Stimulated activated CD4-positive, alpha-beta T cell treated with anti-CD3 and anti-CD28 coated beads, TNF-alpha, amount 100 ng/mL, for 4 hours (primary cell): ENCODE measurements around the gene KYNU.
"Not testable (repeated sequence)": the region's sequence is repeated elsewhere in the genome, so short reads cannot be mapped to it uniquely, and the experiment has no call there.

Source experiments
- DNase-seq, 3 experiments: peaks; one replicate each; pipeline ENCODE4 v3.0.0-alpha.2; 2020; ENCODE audit warnings: low read depth in 3 of 3

The KYNU gene

DNA sequence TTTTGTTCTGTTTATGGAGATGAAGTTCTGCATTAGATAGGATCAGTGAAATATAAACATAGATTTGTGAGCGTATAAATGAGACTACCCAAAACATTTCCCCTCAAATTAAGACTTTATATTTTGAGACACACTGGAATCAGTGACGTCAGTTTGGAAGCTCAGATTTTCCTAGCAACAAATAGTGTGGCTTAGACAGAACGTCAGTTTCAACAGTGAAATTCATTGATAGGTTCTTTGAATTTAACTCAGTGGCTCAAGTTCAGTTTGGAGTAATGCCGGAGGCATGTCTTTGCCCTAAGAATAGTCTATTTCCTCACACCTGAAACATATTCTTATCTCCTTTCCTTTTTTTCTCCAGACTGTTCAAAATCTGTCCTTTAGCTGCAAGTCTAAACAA lies 138.2 kb downstream of the KYNU start:
- DNase-seq, result no peak

GRCh38 chr2:143026411-143027054 lies 149.1 kb downstream of the KYNU start:
- DNase-seq, result no peak

GRCh38 chr2:143029141-143029540 lies 151.7 kb downstream of the KYNU start:
- no peak for DNase-seq

- no peak for DNase-seq
Measured at GRCh38 chr2:143030127-143030526, 152.7 kb downstream of the KYNU start.

GRCh38 chr2:143034292-143035074 lies 157.0 kb downstream of the KYNU start:
- peak in 2 of 3 experiments; percentile 15 to 35 for DNase-seq

GRCh38 chr2:143051465-143051864 lies 174.0 kb downstream of the KYNU start:
- no peak for DNase-seq

GRCh38 chr2:143053437-143053836 lies 176.0 kb downstream of the KYNU start:
- not testable (repeated sequence) for DNase-seq

DNA sequence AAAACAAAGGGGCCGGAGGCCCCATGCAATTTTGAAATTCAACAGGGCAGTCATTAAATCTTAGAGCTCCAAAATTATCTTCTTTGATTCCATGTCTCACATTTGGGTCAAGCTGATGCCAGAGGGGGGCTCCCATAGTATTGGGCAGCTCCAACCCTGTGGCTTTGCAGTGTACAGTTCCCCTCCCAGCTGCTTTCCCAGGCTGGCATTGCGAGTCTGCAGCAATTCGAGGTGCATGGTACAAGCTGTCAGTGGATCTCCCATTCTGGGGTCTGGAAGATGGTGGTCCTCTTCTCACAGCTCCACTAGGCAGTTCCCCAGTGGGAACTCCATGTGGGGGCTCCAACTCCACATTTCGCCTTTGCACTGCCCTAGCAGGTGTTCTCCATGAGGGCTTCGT lies 179.1 kb downstream of the KYNU start:
- DNase-seq, result no peak

GRCh38 chr2:143058851-143059250 lies 181.4 kb downstream of the KYNU start:
- DNase-seq, result no peak

DNA sequence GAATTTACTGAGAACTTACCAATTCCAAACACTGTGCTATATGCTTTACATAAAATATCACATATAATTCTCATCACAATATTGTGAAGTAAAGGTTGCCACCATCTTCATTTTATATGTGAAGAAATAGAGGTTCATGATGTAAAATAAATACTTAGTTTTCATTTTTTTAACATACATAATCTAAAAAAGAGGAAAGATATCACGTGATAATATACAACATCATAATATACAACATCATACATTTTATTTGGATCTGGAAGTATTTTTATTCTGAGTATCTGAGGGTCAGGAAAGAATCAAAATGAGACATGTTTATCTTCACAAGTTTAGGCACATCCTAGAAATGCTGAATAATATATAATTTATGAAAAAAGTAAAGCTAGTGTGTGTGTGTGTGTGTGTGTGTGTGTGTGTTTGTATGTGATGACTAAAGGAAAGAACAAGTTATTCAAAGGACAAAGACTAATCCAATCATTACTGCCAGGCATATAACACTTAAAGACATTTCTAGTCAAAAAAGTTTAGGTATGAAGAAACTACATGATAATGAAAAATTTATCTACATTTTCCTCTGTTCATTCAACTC lies 186.2 kb downstream of the KYNU start:
- DNase-seq, result no peak

DNA sequence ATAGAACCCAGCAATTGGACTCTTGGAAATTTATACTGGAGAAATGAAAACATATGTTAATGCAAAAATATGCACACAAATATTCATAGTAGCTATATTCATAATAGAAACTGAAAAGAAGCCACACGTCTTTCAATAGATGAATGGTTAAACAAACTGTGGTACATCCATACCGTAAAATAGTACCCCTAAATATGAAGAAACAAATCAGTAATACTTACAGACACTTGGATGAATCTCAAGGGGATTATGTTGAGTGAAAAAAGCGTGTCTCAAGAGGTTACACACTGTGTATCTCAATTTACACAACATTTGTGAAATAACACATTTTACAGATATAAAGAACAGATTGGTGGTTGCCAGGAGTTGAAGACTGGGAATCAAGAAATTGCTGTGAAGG lies 190.6 kb downstream of the KYNU start:
- DNase-seq, result no peak

DNA sequence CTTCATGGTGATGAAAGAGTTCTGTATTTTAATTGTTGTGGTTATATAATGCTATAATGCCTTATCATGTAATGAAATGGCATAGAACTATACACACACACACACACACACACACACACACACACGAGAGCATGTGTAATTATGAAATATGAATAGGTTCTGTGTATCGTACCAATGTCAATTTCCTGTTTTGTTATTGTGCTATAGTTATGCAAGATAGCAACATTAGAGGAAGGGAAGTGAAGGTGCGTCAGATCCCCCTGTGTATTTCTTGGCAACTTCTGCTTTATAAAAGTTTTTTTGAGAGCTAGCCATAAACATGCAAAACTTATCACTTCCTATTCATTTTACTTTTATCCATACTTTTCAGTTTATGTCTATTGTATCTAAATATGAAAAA lies 191.0 kb downstream of the KYNU start:
- no peak for DNase-seq

GRCh38 chr2:143070704-143071103 lies 193.2 kb downstream of the KYNU start:
- no peak for DNase-seq

DNA sequence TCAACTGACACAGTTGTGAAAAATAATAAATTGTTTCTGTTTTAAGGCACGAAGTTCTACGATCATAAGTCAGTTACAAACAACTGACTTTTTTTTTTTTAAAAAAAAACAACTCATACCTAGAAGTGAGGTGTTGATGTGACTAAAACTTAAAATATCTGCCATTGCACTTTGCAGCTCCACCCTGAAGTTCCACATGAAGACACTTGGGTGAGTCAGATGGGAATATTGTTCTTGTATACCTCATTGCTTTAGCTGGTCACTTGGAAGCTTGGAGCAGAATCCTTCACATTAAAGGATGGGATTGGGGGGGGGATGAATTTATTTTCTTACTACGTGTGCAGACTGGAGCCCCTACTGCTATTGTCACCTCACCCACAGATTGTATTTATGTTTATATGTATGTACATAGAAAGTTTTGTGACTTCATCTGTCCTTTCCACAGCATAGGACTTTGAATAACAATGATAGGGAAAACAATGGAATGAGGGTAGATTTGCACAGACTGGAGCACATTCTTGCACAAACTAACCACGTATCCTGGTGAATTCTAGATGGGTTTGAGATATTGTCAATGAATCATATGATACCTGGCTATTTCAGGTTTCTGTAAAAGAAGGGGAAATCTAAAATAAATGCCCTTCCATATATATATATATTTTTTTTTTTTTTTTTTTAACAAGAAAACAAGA lies 193.9 kb downstream of the KYNU start:
- DNase-seq, result no peak

- DNase-seq, result not testable (repeated sequence)
Measured at GRCh38 chr2:143074913-143075312, 197.4 kb downstream of the KYNU start.

GRCh38 chr2:143075711-143076110 lies 198.2 kb downstream of the KYNU start:
- no peak for DNase-seq

GRCh38 chr2:143078104-143078503 lies 200.6 kb downstream of the KYNU start:
- no peak for DNase-seq

DNA sequence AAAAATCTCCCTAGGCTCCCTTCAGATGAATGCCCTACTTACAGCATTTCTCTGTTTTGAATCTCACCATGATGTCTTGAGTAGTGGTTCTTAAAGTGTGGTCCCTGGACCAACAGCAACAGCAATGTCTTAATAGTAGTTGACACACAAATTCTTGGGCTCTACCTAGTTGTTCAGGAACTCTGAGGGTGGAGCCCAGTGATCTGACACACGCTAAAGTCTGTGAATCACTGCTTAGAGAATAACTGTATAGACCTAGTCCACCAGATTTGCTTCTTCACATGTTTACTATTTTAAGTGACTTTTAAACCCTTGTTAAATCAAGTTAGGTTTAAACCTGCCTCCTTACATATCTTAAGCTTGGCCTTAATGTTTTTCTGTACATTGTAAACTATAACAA lies 204.2 kb downstream of the KYNU start:
- DNase-seq, result no peak

DNA sequence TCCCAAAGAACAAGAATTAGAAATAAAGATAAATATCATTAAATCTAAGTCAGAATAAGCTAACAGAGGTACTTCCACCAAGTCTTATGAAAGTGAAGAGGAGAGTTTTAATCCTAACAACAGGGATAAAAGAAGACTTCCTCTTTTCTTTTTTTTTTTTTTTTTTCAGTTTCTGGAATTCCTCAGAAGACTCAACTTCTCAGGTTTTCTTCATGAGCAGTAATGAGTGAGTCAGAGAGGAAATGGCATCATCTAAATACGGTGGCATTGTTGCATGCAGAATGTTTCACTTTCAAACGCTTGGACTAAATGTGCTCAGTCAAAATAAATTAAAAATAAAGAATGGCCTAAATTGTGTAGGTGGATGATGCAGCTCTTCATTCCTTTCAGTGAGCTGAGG lies 206.2 kb downstream of the KYNU start:
- DNase-seq, result no peak

DNA sequence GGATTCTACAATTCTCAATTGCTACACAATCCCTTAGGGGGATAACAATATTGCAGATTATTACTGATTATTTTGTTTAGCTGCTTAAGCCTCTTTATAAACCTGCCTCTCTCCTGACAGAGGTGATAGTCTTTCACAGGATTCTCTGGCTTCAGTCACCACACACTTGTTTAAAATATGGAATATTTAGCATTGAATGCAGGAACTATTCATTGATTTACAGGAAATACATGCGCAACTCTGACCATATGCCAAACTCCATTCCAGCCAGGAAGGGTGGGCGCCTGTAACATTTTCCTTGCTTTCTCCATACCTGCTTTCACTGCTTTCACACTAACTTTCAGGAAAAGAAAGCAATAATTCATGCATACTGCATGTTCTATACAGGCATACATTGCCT lies 207.0 kb downstream of the KYNU start:
- DNase-seq, result no peak

DNA sequence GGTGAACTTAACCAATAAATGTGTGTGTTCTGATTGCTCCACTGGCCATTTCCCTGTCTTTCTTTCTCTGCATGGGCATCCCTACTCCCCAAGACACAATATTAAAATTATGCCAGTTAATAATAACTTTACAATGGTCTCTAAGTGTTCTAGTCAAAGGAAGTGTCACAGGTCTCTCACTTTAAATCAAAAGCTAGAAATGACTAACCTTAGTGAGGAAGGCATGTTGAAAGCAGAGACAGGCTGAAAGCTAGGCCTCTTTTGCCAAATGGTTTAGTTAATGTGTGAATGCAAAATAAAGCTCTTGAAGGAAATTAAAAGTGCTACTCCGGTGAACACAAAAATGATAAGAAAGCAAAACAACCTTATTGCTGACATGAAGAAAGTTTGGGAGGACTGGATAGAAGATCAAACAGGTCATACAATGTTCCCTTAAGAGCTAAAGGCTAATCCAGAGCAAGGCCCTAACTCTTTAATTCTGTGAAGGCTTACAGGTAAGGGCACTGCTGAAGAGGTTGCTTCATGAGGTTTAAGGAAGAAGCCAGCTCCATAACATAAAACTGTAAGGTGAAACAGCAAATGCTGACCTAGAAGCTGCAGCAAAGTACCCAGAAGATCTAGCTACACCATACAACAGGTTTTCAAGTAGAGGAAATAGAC lies 207.8 kb downstream of the KYNU start:
- no peak for DNase-seq

DNA sequence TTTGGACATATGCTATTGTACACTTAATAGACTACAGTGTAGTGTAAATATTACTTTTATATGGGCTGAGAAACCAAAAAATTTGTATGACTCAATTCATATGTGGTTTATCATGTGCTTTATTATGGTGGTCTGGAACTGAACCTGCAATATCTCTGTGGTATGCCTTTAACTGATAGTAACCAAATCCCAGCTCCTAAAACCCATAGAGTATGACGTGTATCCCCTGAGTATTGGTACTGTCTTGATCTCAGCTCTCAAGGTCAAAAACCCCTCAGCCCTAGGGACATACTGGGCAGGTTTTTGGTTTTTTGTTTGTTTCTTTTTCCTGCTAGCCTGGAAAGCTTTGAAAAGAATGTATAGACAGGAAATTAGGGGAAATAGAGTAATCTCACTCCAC lies 209.6 kb downstream of the KYNU start:
- no peak for DNase-seq
